GM21515 (cell line): ENCODE data around the gene OTUD7B.
"Not testable (repeated sequence)": the region's sequence is repeated elsewhere in the genome, so short reads cannot be mapped to it uniquely, and the experiment has no call there.

Experiments used
- ATAC-seq: cut with Tn5 transposase; IDR thresholded peaks from one replicate; pipeline ENCODE4 v1.9.1; 2021; ENCODE audit not compliant: unreplicated experiment

The OTUD7B gene

GRCh38 chr1:149957548-149957947 lies 53.0 kb downstream of the OTUD7B start:
- not testable (repeated sequence) for ATAC-seq

- ATAC-seq = no peak
Observed at GRCh38 chr1:149949911-149950310, 60.6 kb downstream of the OTUD7B start.

DNA sequence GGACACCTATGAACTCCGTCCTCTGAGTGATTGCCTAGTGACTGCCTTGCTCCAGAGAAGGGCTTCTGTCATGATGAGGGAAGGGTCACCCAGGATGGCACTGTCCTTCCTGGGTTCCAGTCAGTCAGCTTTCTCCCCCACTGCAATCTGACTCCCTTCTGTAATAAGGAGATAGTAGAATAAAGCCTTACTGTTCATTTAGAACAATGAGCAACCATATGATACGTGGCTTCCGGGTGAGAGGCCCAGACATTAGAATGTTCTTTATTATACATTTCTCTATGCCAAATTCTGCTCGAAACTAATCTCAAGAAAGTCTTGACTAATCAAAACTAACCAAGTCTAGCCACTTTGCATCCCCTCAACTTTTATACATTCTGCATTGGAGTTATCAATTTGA lies 65.3 kb downstream of the OTUD7B start:
- ATAC-seq = no peak

GRCh38 chr1:149942885-149943284 lies 67.6 kb downstream of the OTUD7B start:
- no peak for ATAC-seq

DNA sequence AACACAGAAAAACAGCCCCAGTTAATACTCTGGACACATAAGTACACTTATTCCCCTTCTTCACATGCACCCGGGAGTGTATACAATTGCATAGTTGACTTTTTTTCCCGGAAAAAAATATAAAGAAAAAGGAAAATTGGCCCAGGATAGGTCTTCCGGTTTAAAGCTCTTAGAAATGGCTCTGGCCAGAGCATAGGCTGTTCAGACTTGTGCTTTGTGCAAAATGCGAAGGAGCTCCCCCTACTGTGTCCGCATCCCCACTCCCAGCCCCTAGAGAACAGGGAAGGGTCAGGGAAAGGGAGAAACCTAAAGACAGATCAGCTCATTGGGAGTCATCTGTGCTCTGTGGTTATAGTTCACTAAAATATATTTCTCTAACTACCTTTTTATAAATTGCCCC lies 68.3 kb downstream of the OTUD7B start:
- no peak for ATAC-seq

- no peak for ATAC-seq
Observed at GRCh38 chr1:149940427-149940826, 70.1 kb downstream of the OTUD7B start.

- ATAC-seq = not testable (repeated sequence)
Observed at GRCh38 chr1:149938668-149939003, 71.9 kb downstream of the OTUD7B start.

GRCh38 chr1:149937759-149938158 lies 72.8 kb downstream of the OTUD7B start:
- no peak for ATAC-seq

- no peak for ATAC-seq
Observed at GRCh38 chr1:149936992-149937705, 73.4 kb downstream of the OTUD7B start.

GRCh38 chr1:149936170-149936991 lies 74.1 kb downstream of the OTUD7B start, which contains the start of gene MTMR11:
TSS of gene MTMR11 (minus strand) at chr1:149936879. CDS start at chr1:149936647, 232 bp downstream.
- ATAC-seq = no peak

DNA sequence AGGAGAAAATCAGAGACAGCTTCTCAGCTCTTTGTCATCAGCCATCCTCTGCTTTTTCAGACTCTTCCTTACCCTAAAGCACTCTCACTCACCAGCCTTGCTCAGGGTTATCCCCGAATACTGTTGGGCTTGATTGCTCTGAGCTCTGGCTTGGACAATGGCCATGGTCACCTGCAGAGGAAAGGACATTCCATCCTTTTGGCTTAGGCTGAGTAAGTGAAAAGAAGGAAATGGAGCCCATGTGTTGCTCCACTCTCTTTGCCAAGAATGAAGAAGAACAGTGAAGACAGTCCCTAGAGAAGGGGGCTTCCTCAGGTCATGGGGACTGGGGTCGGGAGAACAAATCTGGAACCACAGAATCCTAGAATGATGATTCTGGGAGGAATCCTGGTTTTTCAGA lies 76.2 kb downstream of the OTUD7B start:
- ATAC-seq = no peak

DNA sequence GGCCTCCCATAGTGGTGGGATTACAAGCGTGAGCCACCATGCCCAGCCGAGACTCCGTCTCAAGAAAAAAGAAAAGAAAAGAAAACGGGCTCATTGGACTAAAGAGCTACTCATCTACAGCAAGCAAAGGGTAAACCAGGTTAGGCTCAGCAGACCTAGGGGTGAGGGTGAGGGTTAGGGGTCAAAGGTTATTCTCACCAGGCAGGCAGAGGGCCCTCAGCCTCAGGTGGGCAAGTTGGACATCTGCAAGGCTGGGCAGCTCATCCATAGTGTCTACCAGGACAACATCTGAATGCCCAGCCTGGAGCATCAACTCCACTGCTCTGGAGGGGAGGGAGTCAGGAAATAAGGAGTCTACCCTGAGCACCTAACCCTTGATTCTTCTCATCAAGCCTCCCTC lies 77.3 kb downstream of the OTUD7B start:
- no peak for ATAC-seq

DNA sequence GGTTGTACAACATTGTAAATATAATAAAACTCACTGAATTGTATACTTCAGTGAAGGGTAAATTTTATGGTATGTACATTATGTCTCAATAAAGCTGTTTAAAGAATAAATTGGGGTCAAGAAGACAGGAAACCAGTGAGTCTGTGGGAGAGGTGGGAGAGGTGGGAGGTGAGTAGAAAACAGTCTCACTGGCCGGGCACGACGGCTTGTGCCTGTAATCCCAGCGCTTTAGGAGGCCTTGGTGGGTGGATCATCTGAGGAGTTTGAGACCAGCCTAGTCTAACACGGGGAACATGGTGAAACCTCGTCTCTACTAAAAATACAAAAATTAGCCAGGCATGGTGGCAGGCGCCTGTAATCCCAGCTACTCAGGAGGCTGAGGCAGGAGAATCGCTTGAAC lies 78.1 kb downstream of the OTUD7B start:
- no peak for ATAC-seq

- ATAC-seq = no peak
Observed at GRCh38 chr1:149931212-149931790, 79.2 kb downstream of the OTUD7B start.

DNA sequence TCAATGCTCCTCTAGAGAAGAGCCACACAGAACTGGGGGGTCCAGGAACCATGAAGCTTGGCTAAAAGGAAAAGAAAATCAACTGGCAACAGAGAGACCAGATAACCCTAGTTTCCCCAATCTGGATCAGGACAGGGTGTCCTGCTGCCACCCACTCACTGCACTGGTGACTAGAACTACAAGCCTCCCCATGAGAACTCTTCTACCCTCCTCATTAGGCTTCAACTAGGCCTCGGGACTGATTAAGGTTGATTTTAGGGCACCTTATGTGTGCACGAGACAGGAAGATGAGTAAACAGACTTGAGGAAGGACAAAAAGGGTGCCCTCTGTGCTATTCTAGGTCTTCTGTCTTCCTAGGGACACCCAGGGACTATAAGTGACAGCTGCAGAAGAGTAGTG lies 80.7 kb downstream of the OTUD7B start:
- no peak for ATAC-seq

- ATAC-seq = no peak
Observed at GRCh38 chr1:149928401-149928724, 82.2 kb downstream of the OTUD7B start.

GRCh38 chr1:149927563-149928400 lies 82.7 kb downstream of the OTUD7B start, which contains the start of gene SF3B4:
TSS of gene SF3B4 (minus strand) at chr1:149927803. CDS start at chr1:149927759, 44 bp downstream.
- ATAC-seq = peak; percentile 85

GRCh38 chr1:149927056-149927562 lies 83.4 kb downstream of the OTUD7B start:
- ATAC-seq = no peak

- no peak for ATAC-seq
Observed at GRCh38 chr1:149926296-149926695, 84.2 kb downstream of the OTUD7B start.

GRCh38 chr1:149925751-149926150 lies 84.8 kb downstream of the OTUD7B start:
- ATAC-seq = no peak

- no peak for ATAC-seq
Observed at GRCh38 chr1:149925345-149925744, 85.2 kb downstream of the OTUD7B start.
